Measurements from ENCODE around the gene SIGLEC14. TPM values are rescaled to one million over a fixed set of nuclear protein-coding genes. Genes with fewer than 3 reads are reported as not detected.
A peak's percentile ranks its signal among the peaks of the same experiment; 100 is the strongest.
"Not testable (repeated sequence)": the region's sequence is repeated elsewhere in the genome, so short reads cannot be mapped to it uniquely, and the experiment has no call there.

The SIGLEC14 gene
- total RNA-seq (1 to 10 TPM in 2 of 4 donors, under 1 TPM in 1, not detected in 1; 0.55 to 6.1 (median 5.6) TPM), polyA plus RNA-seq (10 to 100 TPM in 1 of 3 donors, 1 to 10 TPM in 2; 1.2 to 10.2 (median 5.3) TPM)

- H3K4me3 ChIP-seq; H3K4me1 ChIP-seq; H3K36me3 ChIP-seq; DNase-seq; H3K9me3 ChIP-seq; H3K27ac ChIP-seq; intact Hi-C loops (cut with DNase I): not testable (repeated sequence)
- WGBS, 2 donors: 10 to 56% methylated on average over 3 to 5 of the region's 10 CpGs
- H3K27me3 ChIP-seq: peaks cover 0 to 23% (median 12%) of the 10 kb centered on the region in 3 donors
Observed at GRCh38 chr19:51646730-51647129, at the start of gene SIGLEC14. SIGLEC14 (minus strand) TSS chr19:51646825; CDS start chr19:51646759, 66 bp downstream.

GRCh38 chr19:51695702-51696315 is 49.2 kb upstream of the SIGLEC14 start:
- no peak overlapping the region for H3K27ac ChIP-seq
- DNase-seq: no peak
- 85 to 89% methylated on average over 14 of the region's 14 CpGs for WGBS, 2 donors
- H3K4me1 ChIP-seq: peaks cover 0 to 50% (median 38%) of the 10 kb centered on the region in 4 donors
- intact Hi-C loops (cut with DNase I): no loop called here
- H3K36me3 ChIP-seq: peaks cover 7 to 57% (median 38%) of the 10 kb centered on the region in 4 donors
- TF ChIP-seq POLR2A (IDR thresholded peaks at IDR 0.05): no peak
- no peak for TF ChIP-seq EP300 (IDR thresholded peaks at IDR 0.05)
- TF ChIP-seq CTCF (IDR thresholded peaks at IDR 0.05): no peak
- TF ChIP-seq POLR2AphosphoS5 (IDR thresholded peaks at IDR 0.05): no peak
- no peak overlapping the region for H3K4me3 ChIP-seq
- H3K27me3 ChIP-seq: no peaks in the 10 kb centered on the region
- no peaks in the 10 kb centered on the region for H3K9me3 ChIP-seq

GRCh38 chr19:51695088-51695487 is 48.5 kb upstream of the SIGLEC14 start:
- no peak for DNase-seq
- H3K4me3 ChIP-seq: no peak overlapping the region
- TF ChIP-seq CTCF (IDR thresholded peaks at IDR 0.05) (no peak), EP300 (IDR thresholded peaks at IDR 0.05) (no peak), POLR2A (IDR thresholded peaks at IDR 0.05) (no peak), POLR2AphosphoS5 (IDR thresholded peaks at IDR 0.05) (no peak)
- no peaks in the 10 kb centered on the region for H3K9me3 ChIP-seq
- no peak overlapping the region for H3K27ac ChIP-seq
- peaks cover 0 to 50% (median 35%) of the 10 kb centered on the region in 4 donors for H3K4me1 ChIP-seq
- intact Hi-C loops (cut with DNase I): no loop called here
- peaks cover 7 to 54% (median 38%) of the 10 kb centered on the region in 4 donors for H3K36me3 ChIP-seq
- no peaks in the 10 kb centered on the region for H3K27me3 ChIP-seq
- 84 to 88% methylated on average over 9 of the region's 9 CpGs for WGBS, 2 donors

GRCh38 chr19:51694318-51695085 is 47.9 kb upstream of the SIGLEC14 start:
- intact Hi-C loops (cut with DNase I): no loop called here
- Histone ChIP-seq H3K4me3 (no peak overlapping the region), H3K27ac (peak overlapping the region in 1 of 4 donors; percentile 29), H3K9me3 (no peaks in the 10 kb centered on the region), H3K36me3 (peaks cover 7 to 52% (median 37%) of the 10 kb centered on the region in 4 donors), H3K27me3 (no peaks in the 10 kb centered on the region), H3K4me1 (peaks cover 0 to 47% (median 32%) of the 10 kb centered on the region in 4 donors)
- TF ChIP-seq EP300 (IDR thresholded peaks at IDR 0.05) (no peak), POLR2A (IDR thresholded peaks at IDR 0.05) (no peak), POLR2AphosphoS5 (IDR thresholded peaks at IDR 0.05) (no peak), CTCF (IDR thresholded peaks at IDR 0.05) (no peak)
- 84 to 86% methylated on average over 10 of the region's 10 CpGs for WGBS, 2 donors
- no peak for DNase-seq

- Histone ChIP-seq H3K4me3 (no peak overlapping the region), H3K27ac (peak overlapping the region; percentile 32 to 100 (median 98)), H3K36me3 (peaks cover 7 to 47% (median 34%) of the 10 kb centered on the region in 4 donors), H3K4me1 (peaks cover 0 to 44% (median 31%) of the 10 kb centered on the region in 4 donors), H3K27me3 (no peaks in the 10 kb centered on the region), H3K9me3 (no peaks in the 10 kb centered on the region)
- TF ChIP-seq POLR2AphosphoS5 (IDR thresholded peaks at IDR 0.05) (no peak), POLR2A (IDR thresholded peaks at IDR 0.05) (no peak), CTCF (IDR thresholded peaks at IDR 0.05) (no peak), EP300 (IDR thresholded peaks at IDR 0.05) (no peak)
- 55 to 65% methylated on average over 2 of the region's 2 CpGs for WGBS, 2 donors
- DNase-seq: no peak
- intact Hi-C loops (cut with DNase I): no loop called here
Observed at GRCh38 chr19:51693819-51694218, 47.2 kb upstream of the SIGLEC14 start.

Data from sigmoid colon (tissue), 7 donors.